NCI-H510A treated with DMSO at 0.1 percent for 48 hours (cell line): ENCODE results near the gene GPATCH8.
A peak's percentile ranks its signal among the peaks of the same experiment; 100 is the strongest.

Experiments
- DNase-seq: peaks from one replicate; lab custom pipeline; 2025; lab: John Stamatoyannopoulos, UW

The GPATCH8 gene

GRCh38 chr17:44354582-44355561 lies 148.3 kb downstream of the GPATCH8 start:
- DNase-seq = no peak

GRCh38 chr17:44353672-44354331 lies 149.4 kb downstream of the GPATCH8 start:
- no peak for DNase-seq

- DNase-seq = no peak
Observed at GRCh38 chr17:44352828-44353671, 150.2 kb downstream of the GPATCH8 start.

- no peak for DNase-seq
Observed at GRCh38 chr17:44351961-44352827, 151.0 kb downstream of the GPATCH8 start.

- DNase-seq = no peak
Observed at GRCh38 chr17:44351464-44351863, 151.7 kb downstream of the GPATCH8 start.

GRCh38 chr17:44350733-44351226 lies 152.4 kb downstream of the GPATCH8 start:
- peak; percentile 12 for DNase-seq

GRCh38 chr17:44349553-44350070 lies 153.6 kb downstream of the GPATCH8 start:
- DNase-seq = no peak

GRCh38 chr17:44348988-44349364 lies 154.2 kb downstream of the GPATCH8 start:
- no peak for DNase-seq

GRCh38 chr17:44348234-44348987 lies 154.8 kb downstream of the GPATCH8 start:
- DNase-seq = no peak
